GM12878 (cell line): Measurements from ENCODE around the gene CAMK4.

ENCODE experiments used
- BRCA1 ChIP-seq: IDR thresholded peaks from 2 replicates; pipeline ENCODE4 v1.6.1; 2011; ENCODE audit warnings: low read depth, low read length, improper control_type of control experiment
- FOS ChIP-seq: IDR thresholded peaks from 3 replicates; pipeline ENCODE4 v1.6.1; 2011; ENCODE audit warnings: borderline replicate concordance; ENCODE audit not compliant: insufficient read length; ENCODE audit errors: extremely low read depth
- NBN ChIP-seq: fragments of 450-650 bp; IDR thresholded peaks from 2 replicates; pipeline ENCODE4 v1.6.1; 2016
- POLR2A ChIP-seq: IDR thresholded peaks from 2 replicates; pipeline ENCODE4 v1.6.1; 2011; ENCODE audit warnings: low read depth, mild to moderate bottlenecking, low read length
- POLR2AphosphoS5 ChIP-seq: IDR thresholded peaks from 2 replicates; pipeline ENCODE4 v1.6.1; 2011; ENCODE audit warnings: mild to moderate bottlenecking, low read length, inconsistent platforms
- RCOR1 ChIP-seq: conservative IDR thresholded peaks from 2 replicates; pipeline ENCODE4 v1.6.1; 2012; ENCODE audit warnings: low read depth, low read length, improper control_type of control experiment
- SMAD1 ChIP-seq: fragments of 450-650 bp; IDR thresholded peaks from 2 replicates; pipeline ENCODE4 v1.6.1; 2018; ENCODE audit warnings: mild to moderate bottlenecking, low read depth; ENCODE audit not compliant: partially characterized antibody
- SPI1 ChIP-seq: IDR thresholded peaks from 2 replicates; pipeline ENCODE4 v1.6.1; 2011; ENCODE audit warnings: low read depth, mild to moderate bottlenecking, low read length, moderate library complexity, borderline replicate concordance; ENCODE audit not compliant: insufficient read depth
- SRF ChIP-seq, 2 experiments: IDR thresholded peaks; 2 replicates each; pipeline ENCODE4 v1.6.1; 2011; ENCODE audit warnings: low read depth in 2 of 2, low read length in 2 of 2, mild to moderate bottlenecking in 1 of 2, moderate library complexity in 1 of 2
- TF ChIP-seq, protein P1 (sequence below): IDR thresholded peaks from 2 replicates; pipeline ENCODE4 v1.6.1; 2011; ENCODE audit warnings: borderline replicate concordance, low read depth, mild to moderate bottlenecking, moderate library complexity, low read length; ENCODE audit not compliant: insufficient read depth, poor library complexity, severe bottlenecking

DNA sequence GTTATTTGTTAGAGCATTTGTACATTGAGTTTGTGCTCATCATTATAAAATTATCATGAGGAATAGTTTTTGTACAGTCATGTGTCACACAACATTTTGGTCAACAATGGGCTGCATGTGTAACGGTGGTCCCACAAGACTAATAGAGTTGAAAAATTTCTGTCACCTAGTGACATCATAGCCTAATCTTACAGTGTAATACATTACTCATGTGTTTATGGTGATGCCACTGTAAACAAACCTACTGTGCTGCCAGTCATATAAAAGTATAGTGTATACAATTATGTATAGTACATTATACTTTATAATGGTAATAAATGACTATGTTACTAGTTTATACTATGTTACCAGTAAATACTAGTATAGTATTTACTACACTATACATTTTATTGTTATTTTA, 3.0 kb upstream of the CAMK4 start:
- TF ChIP-seq BRCA1 = no peak
- no peak for TF ChIP-seq POLR2AphosphoS5
- TF ChIP-seq, protein P1, sequence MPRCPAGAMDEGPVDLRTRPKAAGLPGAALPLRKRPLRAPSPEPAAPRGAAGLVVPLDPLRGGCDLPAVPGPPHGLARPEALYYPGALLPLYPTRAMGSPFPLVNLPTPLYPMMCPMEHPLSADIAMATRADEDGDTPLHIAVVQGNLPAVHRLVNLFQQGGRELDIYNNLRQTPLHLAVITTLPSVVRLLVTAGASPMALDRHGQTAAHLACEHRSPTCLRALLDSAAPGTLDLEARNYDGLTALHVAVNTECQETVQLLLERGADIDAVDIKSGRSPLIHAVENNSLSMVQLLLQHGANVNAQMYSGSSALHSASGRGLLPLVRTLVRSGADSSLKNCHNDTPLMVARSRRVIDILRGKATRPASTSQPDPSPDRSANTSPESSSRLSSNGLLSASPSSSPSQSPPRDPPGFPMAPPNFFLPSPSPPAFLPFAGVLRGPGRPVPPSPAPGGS = no peak
- no peak for TF ChIP-seq SRF (IDR thresholded peaks at IDR 0.05; ENCODE audit: low read depth in 2 of 2, low read length in 2 of 2)
- TF ChIP-seq NBN = no peak
- no peak for TF ChIP-seq RCOR1
- no peak for TF ChIP-seq POLR2A
- no peak for TF ChIP-seq SMAD1
- no peak for TF ChIP-seq SPI1
- TF ChIP-seq FOS = no peak
